A549 (cell line): ENCODE data around the gene INPP4B.

ENCODE experiments used
- CTCF ChIP-seq: fragments of >200 bp; sonication (Bioruptor Twin); formaldehyde crosslinking; IDR thresholded peaks from 3 replicates; pipeline ENCODE4 v1.5.1; 2016
- EHMT2 ChIP-seq: fragments of 200-600 bp; sonication (generic); IDR thresholded peaks from 2 replicates; pipeline ENCODE4 v1.6.1; 2016; ENCODE audit warnings: antibody characterized with exemption, low read depth, mild to moderate bottlenecking, moderate library complexity
- EP300 ChIP-seq, 2 experiments: fragments of >200 bp; sonication (Bioruptor Twin); formaldehyde crosslinking; IDR thresholded peaks; 2 replicates in 1 of 2; 3 replicates in 1 of 2; pipeline ENCODE4 v1.6.1; 2016 to 2017
- FOSB ChIP-seq: fragments of 250-450 bp; sonication (Bioruptor Pico); IDR thresholded peaks from 2 replicates; pipeline ENCODE4 v1.5.0; 2020; ENCODE audit warnings: mild to moderate bottlenecking, moderate library complexity
- MYC ChIP-seq: IDR thresholded peaks from 2 replicates; pipeline ENCODE4 v1.6.1; 2012; ENCODE audit warnings: mild to moderate bottlenecking, inconsistent platforms, low read length, improper control_type of control experiment, borderline replicate concordance
- NR3C1 ChIP-seq: fragments of >200 bp; sonication (Bioruptor Twin); formaldehyde crosslinking; IDR thresholded peaks from 3 replicates; pipeline ENCODE4 v1.6.1; 2017
- POLR2A ChIP-seq: IDR thresholded peaks from 2 replicates; pipeline ENCODE4 v1.6.1; 2012; ENCODE audit warnings: mild to moderate bottlenecking, low read length
- RCOR1 ChIP-seq: fragments of 150-350 bp; IDR thresholded peaks from 2 replicates; pipeline ENCODE4 v1.6.1; 2014; ENCODE audit warnings: antibody characterized with exemption, low read length, low read depth
- SREBF2 ChIP-seq: fragments of 450-650 bp; IDR thresholded peaks from 2 replicates; pipeline ENCODE4 v1.6.1; 2014; ENCODE audit warnings: mild to moderate bottlenecking, moderate library complexity
- TF ChIP-seq, protein P1 (sequence below): fragments of 250-450 bp; sonication (Bioruptor Pico); IDR thresholded peaks from 2 replicates; pipeline ENCODE4 v1.5.0; 2021; ENCODE audit warnings: mild to moderate bottlenecking, moderate library complexity, borderline replicate concordance

DNA sequence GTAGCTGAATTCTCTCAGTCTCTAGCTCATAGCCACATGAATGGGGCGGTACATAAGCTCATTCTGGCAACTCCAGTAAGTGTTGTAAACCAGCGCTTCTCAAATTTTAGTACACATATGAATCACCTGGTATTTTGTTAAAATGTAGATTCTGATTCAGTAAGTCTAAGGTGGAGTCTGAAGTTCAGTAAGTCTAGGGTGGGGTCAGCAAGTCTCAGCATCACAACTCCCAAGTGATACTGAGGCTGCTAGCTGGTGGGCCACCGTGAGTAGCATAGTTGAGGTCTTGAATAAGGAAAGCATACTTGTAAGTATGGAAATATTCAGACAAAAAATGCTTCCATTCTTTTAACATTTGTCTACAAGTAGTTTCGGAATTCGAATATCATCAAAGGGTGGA lies 36.1 kb upstream of the INPP4B start:
- TF ChIP-seq SREBF2 (no peak), RCOR1 (no peak), FOSB (CRISPR knock-in tag) (no peak), EP300 (IDR thresholded peaks at IDR 0.05) (no peak), POLR2A (no peak), MYC (no peak), CTCF (no peak), EHMT2 (no peak), NR3C1 (no peak)
- TF ChIP-seq, protein P1, sequence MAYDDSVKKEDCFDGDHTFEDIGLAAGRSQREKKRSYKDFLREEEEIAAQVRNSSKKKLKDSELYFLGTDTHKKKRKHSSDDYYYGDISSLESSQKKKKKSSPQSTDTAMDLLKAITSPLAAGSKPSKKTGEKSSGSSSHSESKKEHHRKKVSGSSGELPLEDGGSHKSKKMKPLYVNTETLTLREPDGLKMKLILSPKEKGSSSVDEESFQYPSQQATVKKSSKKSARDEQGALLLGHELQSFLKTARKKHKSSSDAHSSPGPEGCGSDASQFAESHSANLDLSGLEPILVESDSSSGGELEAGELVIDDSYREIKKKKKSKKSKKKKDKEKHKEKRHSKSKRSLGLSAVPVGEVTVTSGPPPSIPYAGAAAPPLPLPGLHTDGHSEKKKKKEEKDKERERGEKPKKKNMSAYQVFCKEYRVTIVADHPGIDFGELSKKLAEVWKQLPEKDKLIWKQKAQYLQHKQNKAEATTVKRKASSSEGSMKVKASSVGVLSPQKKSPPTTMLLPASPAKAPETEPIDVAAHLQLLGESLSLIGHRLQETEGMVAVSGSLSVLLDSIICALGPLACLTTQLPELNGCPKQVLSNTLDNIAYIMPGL (CRISPR knock-in tag) = no peak
